Transverse colon (tissue), 4 donors: ENCODE measurements around the gene STARD13. TPM values are rescaled to one million over a fixed set of nuclear protein-coding genes. Genes with fewer than 3 reads are reported as not detected.

Experiments used
- DNase-seq: peaks from one replicate; pipeline ENCODE4 v3.0.0-alpha.2; 2019
- H3K27ac ChIP-seq, 4 donors: fragments of 200-600 bp; sonication (generic); 2 replicates each; pipeline ENCODE4 v1.5.1; 2016 to 2018; ENCODE audit warnings: inconsistent platforms in 4 of 4
- H3K27me3 ChIP-seq: fragments of 200-600 bp; sonication (generic); 2 replicates; pipeline ENCODE4 v1.5.1; 2017; ENCODE audit warnings: inconsistent platforms
- H3K36me3 ChIP-seq, 4 donors: fragments of 200-600 bp; sonication (generic); 2 replicates each; pipeline ENCODE4 v1.5.1; 2017 to 2019; ENCODE audit warnings: inconsistent platforms in 4 of 4
- H3K4me1 ChIP-seq, 4 donors: fragments of 200-600 bp; sonication (generic); 2 replicates each; pipeline ENCODE4 v1.5.1; 2017 to 2020; ENCODE audit warnings: inconsistent platforms in 4 of 4
- H3K4me3 ChIP-seq, 4 donors: fragments of 200-600 bp; sonication (generic); 1 replicate in 1 of 4; 2 replicates in 3 of 4; pipeline versions ENCODE4 v1.5.1 to v1.6.1; 2017 to 2019; ENCODE audit warnings: inconsistent platforms in 4 of 4
- H3K9me3 ChIP-seq, 2 donors: fragments of 200-600 bp; sonication (generic); 2 replicates each; pipeline ENCODE4 v1.5.1; 2017 to 2019; ENCODE audit warnings: inconsistent platforms in 2 of 2
- EP300 ChIP-seq: sonication (generic); formaldehyde crosslinking; IDR thresholded peaks from one replicate; pipeline ENCODE4 v1.6.1; 2017; ENCODE audit warnings: antibody characterized with exemption, low read depth
- POLR2A ChIP-seq: fragments of 450-650 bp; IDR thresholded peaks from one replicate; pipeline ENCODE4 v1.6.1; 2016; ENCODE audit warnings: antibody characterized with exemption, mild to moderate bottlenecking, moderate library complexity
- POLR2AphosphoS5 ChIP-seq, 3 donors: sonication (generic); formaldehyde crosslinking; IDR thresholded peaks; one replicate each; pipeline ENCODE4 v1.6.1; 2016; ENCODE audit warnings: antibody characterized with exemption in 3 of 3
- WGBS, 2 donors: methylation state at CpG; one replicate each; pipeline ENCODE4 v1.1.5; 2018; ENCODE audit warnings: low coverage in 1 of 2; 5-methylcytosine and 5-hydroxymethylcytosine counted together
- in situ Hi-C, 4 donors: fragments of 200-750 bp; cut with MboI; loops; one replicate each; pipeline versions ENCODE4 v1.15.0 to v1.15.1; 2017; ENCODE audit warnings: low sequenced_read_pairs in 3 of 4, low pct_ligation_motif_present in 1 of 4, low pct_unique_long_range_greater_than_20kb in 1 of 4
- intact Hi-C: fragments of 100-400 bp; cut with DNase I; formaldehyde crosslinking; loops from one replicate; pipeline ENCODE4 v1.15.1; 2023; ENCODE audit warnings: low total_unique reads
- total RNA-seq, 4 donors: library from RNA; depleted of rRNA; stranded (reverse); fragments of >200 nt; gene quantifications; one replicate each; pipeline ENCODE4 v1.1.0, GENCODE V29; 2016
- TF ChIP-seq, protein P1 (sequence below), 5 experiments: fragments of 200-600 bp in 3 of 5; fragments of 450-650 bp in 2 of 5; sonication (generic) in 3 of 5; IDR thresholded peaks; 1 replicate in 2 of 5; 2 replicates in 3 of 5; pipeline ENCODE4 v1.5.1; 2016 to 2017; ENCODE audit warnings: antibody characterized with exemption in 5 of 5, inconsistent platforms in 3 of 5, mild to moderate bottlenecking in 2 of 5, moderate library complexity in 1 of 5

Gene STARD13
- total RNA-seq, 4 donors from 2014 or later, result 18.1 to 107 (median 41.5) TPM

DNA sequence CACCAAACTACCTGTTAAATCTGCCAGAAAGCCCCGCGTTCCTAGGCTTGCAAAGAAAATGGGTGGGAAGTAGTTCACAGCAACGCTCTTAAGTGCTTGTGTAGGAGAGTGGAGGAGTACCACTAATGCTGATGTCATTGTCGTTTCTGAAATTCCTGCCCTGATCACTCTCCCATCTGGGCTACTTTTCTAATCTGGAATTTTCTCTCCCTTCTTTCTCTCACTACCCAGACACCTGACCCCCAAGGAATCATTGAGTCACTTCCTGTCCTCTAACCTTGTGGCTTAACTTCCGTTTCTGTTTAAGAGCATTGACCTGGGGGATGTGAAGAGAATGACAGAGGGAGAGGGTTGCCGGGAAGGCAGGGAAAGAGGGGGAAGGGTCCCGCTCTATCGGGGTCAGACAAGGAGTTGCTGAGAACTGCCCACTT, 98.7 kb downstream of the STARD13 start:
- in situ Hi-C loops (no loop called here), intact Hi-C loops (no loop called here)
- Histone ChIP-seq H3K9me3 (no peaks in the 10 kb centered on the region), H3K27me3 (no peaks in the 10 kb centered on the region), H3K4me3 (no peak overlapping the region), H3K4me1 (peaks cover 4 to 63% (median 12%) of the 10 kb centered on the region in 4 donors), H3K27ac (peak overlapping the region; percentile 54 to 80 (median 62)), H3K36me3 (no peaks in the 10 kb centered on the region)
- WGBS, 2 donors, result 60 to 67% methylated on average over 2 to 8 of the region's 8 CpGs
- DNase-seq, result no peak
- TF ChIP-seq POLR2A (no peak), EP300 (no peak), POLR2AphosphoS5 (IDR thresholded peaks at IDR 0.05) (peak in 1 of 3 donors; percentile 20)
- TF ChIP-seq, protein P1, sequence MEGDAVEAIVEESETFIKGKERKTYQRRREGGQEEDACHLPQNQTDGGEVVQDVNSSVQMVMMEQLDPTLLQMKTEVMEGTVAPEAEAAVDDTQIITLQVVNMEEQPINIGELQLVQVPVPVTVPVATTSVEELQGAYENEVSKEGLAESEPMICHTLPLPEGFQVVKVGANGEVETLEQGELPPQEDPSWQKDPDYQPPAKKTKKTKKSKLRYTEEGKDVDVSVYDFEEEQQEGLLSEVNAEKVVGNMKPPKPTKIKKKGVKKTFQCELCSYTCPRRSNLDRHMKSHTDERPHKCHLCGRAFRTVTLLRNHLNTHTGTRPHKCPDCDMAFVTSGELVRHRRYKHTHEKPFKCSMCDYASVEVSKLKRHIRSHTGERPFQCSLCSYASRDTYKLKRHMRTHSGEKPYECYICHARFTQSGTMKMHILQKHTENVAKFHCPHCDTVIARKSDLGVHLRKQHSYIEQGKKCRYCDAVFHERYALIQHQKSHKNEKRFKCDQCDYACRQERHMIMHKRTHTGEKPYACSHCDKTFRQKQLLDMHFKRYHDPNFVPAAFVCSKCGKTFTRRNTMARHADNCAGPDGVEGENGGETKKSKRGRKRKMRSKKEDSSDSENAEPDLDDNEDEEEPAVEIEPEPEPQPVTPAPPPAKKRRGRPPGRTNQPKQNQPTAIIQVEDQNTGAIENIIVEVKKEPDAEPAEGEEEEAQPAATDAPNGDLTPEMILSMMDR (IDR thresholded peaks at IDR 0.05), result no peak

DNA sequence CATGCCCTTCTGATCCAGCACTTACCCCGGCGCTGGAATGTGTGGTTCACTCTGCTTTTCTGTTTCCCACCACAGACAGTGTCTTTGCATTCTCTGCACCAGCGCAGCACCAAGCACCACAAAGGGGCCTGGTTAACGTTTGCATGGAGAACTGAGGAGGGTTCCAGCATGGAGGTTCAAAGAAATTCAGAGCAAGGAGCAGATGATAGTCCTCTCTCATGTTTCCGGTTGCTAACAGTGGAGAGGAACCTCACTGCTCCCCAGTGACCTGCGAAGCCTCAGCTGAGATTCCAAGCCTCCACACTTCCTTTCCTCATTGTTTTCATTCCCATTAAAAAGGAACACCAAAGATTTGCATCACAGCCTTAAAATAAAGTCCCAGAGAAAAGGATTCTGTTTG, 99.7 kb downstream of the STARD13 start:
- H3K36me3 ChIP-seq, result no peaks in the 10 kb centered on the region

DNA sequence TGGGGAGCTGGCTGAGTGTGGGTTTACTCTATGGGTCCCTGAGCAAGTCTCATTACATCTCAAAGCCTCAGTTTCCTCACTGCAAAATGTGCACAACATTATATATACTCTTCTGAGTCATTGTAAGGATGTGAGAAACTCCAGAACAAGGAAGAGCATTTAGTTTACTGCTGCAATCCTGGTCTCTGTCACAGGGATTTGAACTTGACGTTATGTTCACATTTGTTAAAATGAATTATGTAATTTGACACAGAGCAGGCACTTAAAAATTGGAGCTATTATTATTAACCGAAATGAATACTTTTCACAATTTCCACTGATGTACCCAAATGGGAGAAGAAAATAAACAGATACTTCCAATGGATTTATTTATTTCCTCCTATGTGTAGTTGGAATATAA, 101.0 kb downstream of the STARD13 start:
- peak overlapping the region; percentile 39 to 80 (median 60) for H3K27ac ChIP-seq
- no peaks in the 10 kb centered on the region for H3K9me3 ChIP-seq
- H3K4me1 ChIP-seq, result peaks cover 4 to 58% (median 13%) of the 10 kb centered on the region in 4 donors
- intact Hi-C loops, result no loop called here
- H3K27me3 ChIP-seq, result no peaks in the 10 kb centered on the region
- in situ Hi-C loops, result no loop called here
- TF ChIP-seq, protein P1 (IDR thresholded peaks at IDR 0.05), result no peak
- peak; percentile 42 to 75 (median 68) for TF ChIP-seq POLR2AphosphoS5 (IDR thresholded peaks at IDR 0.05)
- no peak for DNase-seq
- H3K36me3 ChIP-seq, result no peaks in the 10 kb centered on the region
- H3K4me3 ChIP-seq, result no peak overlapping the region
- WGBS, 2 donors, result 72 to 77% methylated on average over 2 of the region's 2 CpGs

More for the DNA sequence above, 99.7 kb downstream of the STARD13 start:
- H3K4me3 ChIP-seq, result no peak overlapping the region
- in situ Hi-C loops (no loop called here), intact Hi-C loops (no loop called here)
- H3K9me3 ChIP-seq, result no peaks in the 10 kb centered on the region
- DNase-seq, result no peak
- peaks cover 4 to 58% (median 9%) of the 10 kb centered on the region in 4 donors for H3K4me1 ChIP-seq
- no peaks in the 10 kb centered on the region for H3K27me3 ChIP-seq
- TF ChIP-seq POLR2A, result no peak
- H3K27ac ChIP-seq, result peak overlapping the region; percentile 54 to 80 (median 62)
- WGBS, 2 donors, result 86 to 88% methylated on average over 5 to 6 of the region's 6 CpGs

DNA sequence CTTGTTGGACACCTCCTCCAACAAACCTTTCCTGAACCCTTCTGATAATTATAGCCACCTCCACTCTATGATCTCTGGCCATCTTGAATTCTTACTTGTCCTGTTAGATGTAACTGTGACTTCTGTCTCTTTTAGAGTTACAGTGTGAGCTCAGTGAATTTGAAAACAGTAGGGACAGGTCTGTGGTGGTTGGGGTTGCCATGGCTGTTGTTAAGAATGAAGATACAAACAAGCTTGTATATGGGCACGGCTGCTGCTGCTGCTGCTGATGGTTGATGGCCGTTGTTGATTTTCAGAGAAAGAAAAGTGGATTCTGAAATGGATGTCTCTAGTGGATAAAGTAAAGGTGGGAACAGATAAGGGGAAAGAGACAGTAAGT, 101.5 kb downstream of the STARD13 start:
- H3K4me1 ChIP-seq, result peaks cover 4 to 58% (median 14%) of the 10 kb centered on the region in 4 donors
- no peak for DNase-seq
- in situ Hi-C loops, result no loop called here

More for the DNA sequence above, 101.5 kb downstream of the STARD13 start:
- 69 to 76% methylated on average over 2 of the region's 2 CpGs for WGBS, 2 donors
- Histone ChIP-seq H3K9me3 (no peaks in the 10 kb centered on the region), H3K27me3 (no peaks in the 10 kb centered on the region), H3K27ac (peak overlapping the region; percentile 39 to 80 (median 60)), H3K36me3 (no peaks in the 10 kb centered on the region), H3K4me3 (no peak overlapping the region)
- TF ChIP-seq, protein P1 (IDR thresholded peaks at IDR 0.05), result no peak
- TF ChIP-seq EP300, result no peak
- TF ChIP-seq POLR2AphosphoS5 (IDR thresholded peaks at IDR 0.05), result no peak
- TF ChIP-seq POLR2A, result no peak
- intact Hi-C loops, result no loop called here
